Fibroblast of skin of right quadriceps (primary cell): ENCODE data around the gene BRINP2.
A peak's percentile ranks its signal among the peaks of the same experiment; 100 is the strongest.

ENCODE experiments used
- DNase-seq: peaks from one replicate; pipeline ENCODE4 v3.0.0-alpha.2; 2013

BRINP2 gene, protein sequence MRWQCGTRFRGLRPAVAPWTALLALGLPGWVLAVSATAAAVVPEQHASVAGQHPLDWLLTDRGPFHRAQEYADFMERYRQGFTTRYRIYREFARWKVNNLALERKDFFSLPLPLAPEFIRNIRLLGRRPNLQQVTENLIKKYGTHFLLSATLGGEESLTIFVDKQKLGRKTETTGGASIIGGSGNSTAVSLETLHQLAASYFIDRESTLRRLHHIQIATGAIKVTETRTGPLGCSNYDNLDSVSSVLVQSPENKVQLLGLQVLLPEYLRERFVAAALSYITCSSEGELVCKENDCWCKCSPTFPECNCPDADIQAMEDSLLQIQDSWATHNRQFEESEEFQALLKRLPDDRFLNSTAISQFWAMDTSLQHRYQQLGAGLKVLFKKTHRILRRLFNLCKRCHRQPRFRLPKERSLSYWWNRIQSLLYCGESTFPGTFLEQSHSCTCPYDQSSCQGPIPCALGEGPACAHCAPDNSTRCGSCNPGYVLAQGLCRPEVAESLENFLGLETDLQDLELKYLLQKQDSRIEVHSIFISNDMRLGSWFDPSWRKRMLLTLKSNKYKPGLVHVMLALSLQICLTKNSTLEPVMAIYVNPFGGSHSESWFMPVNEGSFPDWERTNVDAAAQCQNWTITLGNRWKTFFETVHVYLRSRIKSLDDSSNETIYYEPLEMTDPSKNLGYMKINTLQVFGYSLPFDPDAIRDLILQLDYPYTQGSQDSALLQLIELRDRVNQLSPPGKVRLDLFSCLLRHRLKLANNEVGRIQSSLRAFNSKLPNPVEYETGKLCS

DNA sequence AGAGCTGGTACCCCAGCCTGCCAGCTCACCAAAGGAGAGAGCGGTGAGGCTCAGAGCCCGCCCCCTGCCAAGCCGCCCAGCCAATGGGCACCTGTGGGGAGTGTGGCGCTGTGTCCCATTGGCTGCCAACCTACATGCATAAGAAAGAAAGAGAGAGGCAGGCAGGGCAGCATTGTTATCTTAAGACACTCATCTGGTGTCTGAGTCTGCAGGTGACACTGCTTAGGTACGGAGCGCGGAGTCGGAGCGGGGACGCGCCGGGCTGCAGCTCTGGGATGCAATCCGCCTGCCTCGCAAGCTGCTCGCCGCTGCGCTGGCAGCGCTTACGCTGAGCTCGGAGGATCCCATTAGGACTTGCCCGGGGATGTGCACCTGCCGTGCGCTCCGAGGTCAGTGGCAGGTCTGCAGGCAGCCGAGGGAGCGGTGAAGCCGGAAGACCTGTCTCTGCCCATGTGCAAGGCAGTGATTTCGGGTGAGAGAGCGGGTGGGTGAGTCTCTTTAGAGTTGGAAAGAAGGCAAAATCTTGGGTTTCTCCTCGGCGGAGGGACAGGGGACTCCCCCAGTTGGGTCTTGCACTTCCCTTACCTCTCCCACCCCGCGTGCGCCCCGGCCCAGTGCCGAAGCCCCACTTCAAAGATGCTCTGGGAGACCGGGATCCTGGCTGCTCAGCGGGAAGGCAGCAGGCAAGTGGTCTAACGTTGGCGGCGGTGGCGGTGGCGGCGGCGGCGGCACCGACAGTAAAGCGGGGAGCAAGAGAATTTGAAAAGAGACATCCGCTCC is at the start of gene BRINP2:
Gene BRINP2, plus strand, starts transcription at position 203 of the 780 bp plus-strand sequence. CDS start 58,919 bp downstream, outside the sequence.
- peak; percentile 21 for DNase-seq

- DNase-seq: no peak
Measured at GRCh38 chr1:177122461-177123251, 48.1 kb upstream of the BRINP2 start.

GRCh38 chr1:177124577-177125278 is 46.0 kb upstream of the BRINP2 start:
- DNase-seq: no peak

DNA sequence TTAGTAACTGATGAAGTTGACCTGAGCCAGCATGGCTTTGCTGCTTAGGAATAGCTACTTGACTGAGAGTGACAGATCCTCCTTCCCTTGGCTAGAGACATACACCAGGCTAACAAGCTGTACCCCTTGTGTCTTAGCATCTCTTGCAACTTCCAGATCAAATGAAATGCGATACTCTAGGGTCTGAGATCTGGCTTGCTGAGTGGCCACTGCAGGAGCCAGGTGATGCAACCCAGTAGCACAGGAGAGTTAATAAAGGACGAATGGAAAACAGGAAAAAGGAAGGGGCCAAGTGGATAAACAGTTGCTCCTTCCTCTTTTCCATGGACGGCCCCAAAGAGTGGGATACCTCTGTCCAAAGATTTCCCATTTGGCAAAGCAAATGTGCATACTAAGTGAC is 44.5 kb upstream of the BRINP2 start:
- no peak for DNase-seq

GRCh38 chr1:177128665-177129281 is 42.0 kb upstream of the BRINP2 start:
- DNase-seq: no peak

GRCh38 chr1:177130451-177130945 is 40.3 kb upstream of the BRINP2 start:
- DNase-seq: no peak

DNA sequence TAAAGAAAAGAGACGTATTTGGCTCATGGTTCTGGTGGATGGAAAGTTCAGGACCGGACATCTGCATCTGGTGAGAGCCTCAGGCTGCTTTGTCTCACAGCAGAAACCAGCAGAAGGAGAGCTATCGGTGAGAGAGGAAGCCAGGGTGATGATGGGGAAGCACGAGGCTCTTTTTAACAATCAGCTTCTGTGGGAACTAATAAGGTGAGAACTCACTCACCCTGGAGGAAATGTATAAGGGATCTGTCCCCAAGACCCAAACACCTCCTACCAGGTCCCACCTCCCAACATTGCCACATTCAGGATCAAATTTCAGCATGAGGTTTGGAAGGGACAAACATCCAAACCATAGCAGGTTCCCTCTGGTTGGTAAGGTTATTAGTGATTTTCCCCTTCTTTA is 39.0 kb upstream of the BRINP2 start:
- no peak for DNase-seq

GRCh38 chr1:177132141-177132540 is 38.6 kb upstream of the BRINP2 start:
- DNase-seq: no peak

- no peak for DNase-seq
Measured at GRCh38 chr1:177133977-177134538, 36.7 kb upstream of the BRINP2 start.

- no peak for DNase-seq
Measured at GRCh38 chr1:177135250-177135649, 35.5 kb upstream of the BRINP2 start.

DNA sequence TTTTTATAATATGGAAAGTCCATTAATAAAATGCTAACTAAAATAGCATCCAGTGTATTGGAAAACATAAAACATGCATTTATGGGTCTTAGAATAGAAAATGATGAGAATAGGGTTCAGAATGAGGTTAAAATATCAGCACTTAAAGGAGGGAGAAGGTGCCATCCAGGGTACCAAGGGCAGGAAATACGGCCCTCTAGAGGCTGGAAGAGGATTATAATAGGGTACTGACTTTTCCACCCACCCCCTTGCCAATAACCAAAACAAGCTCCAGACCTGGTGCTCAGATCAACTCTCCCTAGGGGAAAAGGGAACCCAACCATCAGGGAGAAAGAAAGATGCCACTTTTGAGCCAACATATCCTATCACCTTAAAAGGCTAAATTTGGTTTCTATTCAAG is 32.9 kb upstream of the BRINP2 start:
- no peak for DNase-seq

DNA sequence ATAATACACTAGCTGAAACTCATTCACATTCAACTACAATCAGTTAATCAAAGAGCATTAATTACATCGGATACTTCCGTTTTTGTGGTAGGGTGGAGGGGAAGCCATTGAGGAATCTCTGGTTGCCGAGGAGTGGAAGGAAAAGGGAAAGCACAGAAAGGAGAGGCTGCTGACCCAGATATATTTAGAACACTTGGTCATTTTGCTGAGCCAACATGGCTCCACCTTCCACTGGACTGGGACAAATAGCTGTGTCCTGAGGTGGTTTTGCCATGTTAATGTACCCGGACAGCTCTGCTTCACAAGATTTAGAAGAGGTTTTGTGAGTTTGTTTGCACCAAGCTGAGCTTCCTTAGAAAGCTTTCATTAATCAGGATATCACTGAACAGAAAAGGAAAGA is 32.4 kb upstream of the BRINP2 start:
- no peak for DNase-seq

DNA sequence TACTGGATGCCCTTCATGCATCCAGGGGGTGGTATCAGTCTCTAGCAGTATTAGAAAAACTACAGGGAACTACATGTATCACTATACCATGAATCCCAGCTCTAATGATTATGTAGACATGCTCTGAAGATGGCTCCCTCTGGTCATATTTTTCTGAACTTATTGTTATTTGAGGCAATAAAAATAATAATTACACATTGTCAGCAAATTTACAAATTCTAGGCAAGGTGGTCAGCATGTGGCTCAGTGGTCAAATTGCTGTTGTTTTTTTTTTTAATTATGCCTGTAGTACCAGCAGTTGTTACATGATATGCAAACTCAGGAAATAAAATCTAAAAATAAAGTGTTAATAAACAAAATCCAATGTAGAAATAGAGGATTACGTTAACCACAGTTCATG is 28.7 kb upstream of the BRINP2 start:
- DNase-seq: no peak

GRCh38 chr1:177142791-177143271 is 27.9 kb upstream of the BRINP2 start:
- no peak for DNase-seq

GRCh38 chr1:177145106-177146070 is 25.4 kb upstream of the BRINP2 start:
- no peak for DNase-seq

DNA sequence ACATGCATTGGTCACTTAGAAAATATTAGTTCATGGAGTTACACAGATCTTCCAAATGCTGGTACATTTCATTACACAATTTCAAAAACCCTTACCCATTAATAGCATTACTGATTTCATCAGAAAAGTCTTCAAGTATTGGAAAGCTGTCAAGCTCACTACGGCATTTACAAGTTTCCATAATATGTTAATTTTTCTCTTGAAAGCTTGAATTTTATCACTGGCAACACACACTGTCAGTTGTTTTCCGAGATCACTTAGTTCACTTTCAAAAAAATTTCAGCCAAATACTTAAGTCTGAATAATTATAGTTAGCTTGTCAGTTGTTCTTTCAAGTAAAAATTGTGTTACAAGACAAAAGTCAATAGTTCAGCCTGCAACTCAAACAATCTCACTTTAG is 24.3 kb upstream of the BRINP2 start:
- DNase-seq: no peak

GRCh38 chr1:177162243-177162642 is 8.5 kb upstream of the BRINP2 start:
- DNase-seq: no peak

DNA sequence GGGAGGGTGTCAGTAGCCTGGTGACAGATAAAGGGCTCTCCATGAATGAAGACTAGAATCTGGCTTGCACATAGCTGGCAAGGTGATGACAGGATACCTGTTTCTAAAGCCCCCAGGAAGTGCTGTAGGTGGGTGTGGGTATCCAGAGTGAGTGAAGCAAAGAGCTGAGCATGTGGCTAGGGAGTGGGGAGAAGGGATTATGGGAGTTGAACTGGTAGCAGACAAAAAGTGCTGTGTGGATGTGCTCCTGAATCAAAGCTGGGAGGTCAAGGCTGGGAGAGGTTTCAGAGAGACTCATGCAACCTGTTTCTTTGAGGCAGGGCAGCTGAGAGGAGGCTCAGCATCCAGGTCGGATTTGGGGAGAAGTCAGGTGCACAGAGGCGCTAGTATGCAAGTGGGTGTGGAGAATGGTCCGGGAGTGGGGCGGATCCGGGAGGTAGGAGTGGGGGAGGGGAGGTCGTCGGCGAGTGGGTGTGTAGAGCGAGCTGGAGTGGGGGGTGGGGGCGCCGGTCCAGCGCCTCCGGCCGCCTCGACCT is 6.8 kb upstream of the BRINP2 start:
- DNase-seq: no peak
